Mesothelial cell of epicardium (in vitro differentiated cells): ENCODE results near the gene ATP5F1A. TPM values are rescaled to one million over a fixed set of nuclear protein-coding genes. Genes with fewer than 3 reads are reported as not detected.
"Not testable (repeated sequence)": the region's sequence is repeated elsewhere in the genome, so short reads cannot be mapped to it uniquely, and the experiment has no call there.

Experiments used
- DNase-seq, 2 experiments: peaks; one replicate each; pipeline ENCODE4 v3.0.0; 2021; ENCODE audit warnings: low spot score in 2 of 2; ENCODE audit not compliant: unreplicated experiment in 2 of 2
- H3K27ac Mint-ChIP-seq: 2 replicates; pipeline ENCODE4 v1.8.0; 2021; ENCODE audit warnings: mixed read lengths
- H3K27me3 Mint-ChIP-seq: 2 replicates; pipeline ENCODE4 v1.8.0; 2021; ENCODE audit warnings: low read depth, mixed read lengths
- H3K36me3 Mint-ChIP-seq: 2 replicates; pipeline ENCODE4 v1.8.0; 2021; ENCODE audit warnings: mixed read lengths
- H3K4me1 Mint-ChIP-seq: 2 replicates; pipeline ENCODE4 v1.8.0; 2021; ENCODE audit warnings: mixed read lengths
- H3K4me3 Mint-ChIP-seq: 2 replicates; pipeline ENCODE4 v1.8.0; 2021; ENCODE audit warnings: mild to moderate bottlenecking, moderate library complexity, mixed read lengths
- H3K9me3 Mint-ChIP-seq: 2 replicates; pipeline ENCODE4 v1.8.0; 2021; ENCODE audit warnings: mixed read lengths
- CTCF ChIP-seq: fragments of 200-600 bp; sonication (generic); IDR thresholded peaks from one replicate; pipeline ENCODE4 v1.5.0; 2021; ENCODE audit warnings: antibody characterized with exemption; ENCODE audit not compliant: unreplicated experiment
- total RNA-seq: library from RNA; stranded (reverse); gene quantifications from 3 replicates; pipeline ENCODE4 v1.2.1, GENCODE V29; 2021

ATP5F1A gene
- 322 to 340 TPM (median 329 TPM) in 3 replicates for total RNA-seq

- Mint-ChIP-seq H3K36me3 (peaks cover 9% of the 10 kb centered on the region), H3K27ac (peak within 1 kb of the TSS; percentile 98), H3K9me3 (no peaks in the 10 kb centered on the region), H3K27me3 (no peaks in the 10 kb centered on the region), H3K4me3 (peak within 1 kb of the TSS; percentile 98), H3K4me1 (peaks cover 24% of the 10 kb centered on the region)
- DNase-seq, result peak; percentile 54 to 68
- no peak for TF ChIP-seq CTCF
Observed at GRCh38 chr18:46097801-46098615, at the start of gene ATP5F1A. TSS of gene ATP5F1A (minus strand) at chr18:46098296. CDS start at chr18:46098231, 65 bp downstream.

GRCh38 chr18:46141199-46141598 lies 43.1 kb upstream of the ATP5F1A start:
- H3K9me3 Mint-ChIP-seq, result no peaks in the 10 kb centered on the region
- H3K36me3 Mint-ChIP-seq, result peaks cover 4% of the 10 kb centered on the region
- DNase-seq, result no peak
- no peaks in the 10 kb centered on the region for H3K4me1 Mint-ChIP-seq
- no peak overlapping the region for H3K4me3 Mint-ChIP-seq
- no peaks in the 10 kb centered on the region for H3K27me3 Mint-ChIP-seq
- no peak overlapping the region for H3K27ac Mint-ChIP-seq
- TF ChIP-seq CTCF, result no peak

- DNase-seq, result no peak
- Mint-ChIP-seq H3K4me1 (no peaks in the 10 kb centered on the region), H3K36me3 (peaks cover 3% of the 10 kb centered on the region), H3K9me3 (no peaks in the 10 kb centered on the region), H3K27ac (no peak overlapping the region), H3K4me3 (no peak overlapping the region), H3K27me3 (no peaks in the 10 kb centered on the region)
- no peak for TF ChIP-seq CTCF
Observed at GRCh38 chr18:46140173-46140572, 42.1 kb upstream of the ATP5F1A start.

GRCh38 chr18:46134920-46135675 lies 37.0 kb upstream of the ATP5F1A start:
- H3K9me3 Mint-ChIP-seq, result no peaks in the 10 kb centered on the region
- no peak for DNase-seq
- no peak overlapping the region for H3K4me3 Mint-ChIP-seq
- H3K4me1 Mint-ChIP-seq, result no peaks in the 10 kb centered on the region
- TF ChIP-seq CTCF, result no peak
- no peak overlapping the region for H3K27ac Mint-ChIP-seq
- H3K27me3 Mint-ChIP-seq, result no peaks in the 10 kb centered on the region
- peaks cover 6% of the 10 kb centered on the region for H3K36me3 Mint-ChIP-seq

- no peaks in the 10 kb centered on the region for H3K4me1 Mint-ChIP-seq
- H3K9me3 Mint-ChIP-seq, result no peaks in the 10 kb centered on the region
Observed at GRCh38 chr18:46133534-46133933, 35.4 kb upstream of the ATP5F1A start.

GRCh38 chr18:46130549-46130948 lies 32.5 kb upstream of the ATP5F1A start:
- not testable (repeated sequence) for H3K27ac Mint-ChIP-seq, H3K9me3 Mint-ChIP-seq, H3K27me3 Mint-ChIP-seq, H3K4me3 Mint-ChIP-seq, H3K4me1 Mint-ChIP-seq, DNase-seq
- H3K36me3 Mint-ChIP-seq, result peaks cover 28% of the 10 kb centered on the region

More at GRCh38 chr18:46133534-46133933, 35.4 kb upstream of the ATP5F1A start:
- Mint-ChIP-seq H3K27me3 (no peaks in the 10 kb centered on the region), H3K4me3 (no peak overlapping the region), H3K27ac (no peak overlapping the region), H3K36me3 (peaks cover 13% of the 10 kb centered on the region)
- TF ChIP-seq CTCF, result no peak
- no peak for DNase-seq
